GM10248 (cell line): ENCODE measurements around the gene EPHB1.

Experiments
- CTCF ChIA-PET: fragments of 300-600 bp; sonication (Branson Sonifier 250); formaldehyde crosslinking; extraction: SDS; loops from one replicate; lab custom pipeline; 2021; ENCODE audit warnings: antibody characterized with exemption; lab: Yijun Ruan, JAX
- POLR2A ChIA-PET: fragments of 350-650 bp; sonication (Branson Sonifier 250); formaldehyde crosslinking; extraction: SDS; loops from one replicate; lab custom pipeline; 2020; ENCODE audit warnings: antibody characterized with exemption; lab: Yijun Ruan, JAX
- DNase-seq: peaks from one replicate; pipeline ENCODE4 v3.0.0; 2012; ENCODE audit errors: extremely low spot score
- CTCF ChIP-seq: IDR thresholded peaks from 2 replicates; pipeline ENCODE4 v1.5.1; 2012; ENCODE audit warnings: mild to moderate bottlenecking, low read depth; ENCODE audit errors: extremely low read depth, missing control alignments, control extremely low read depth

The EPHB1 gene

GRCh38 chr3:134985864-134986715 is 191.0 kb downstream of the EPHB1 start:
- ChIA-PET CTCF (interaction anchor here (2.3 kb wide), 1 partner anchor 8 kb away, joined by 6 read pairs; no protein-coding TSS in a partner anchor), POLR2A (no interaction called here)
- DNase-seq = no peak
- TF ChIP-seq CTCF = no peak

- ChIA-PET CTCF (interaction anchor here (1.5 to 2.9 kb wide), 4 partner anchors 10 to 194 kb away, joined by 3 to 8 read pairs (median 6); partner anchors contain the start of gene EPHB1), POLR2A (no interaction called here)
- DNase-seq = no peak
- no peak for TF ChIP-seq CTCF
Observed at GRCh38 chr3:134988666-134989065, 193.6 kb downstream of the EPHB1 start.

- DNase-seq = no peak
- TF ChIP-seq CTCF = no peak
- ChIA-PET POLR2A (no interaction called here), CTCF (no interaction called here)
Observed at GRCh38 chr3:134991003-134991402, 195.9 kb downstream of the EPHB1 start.

GRCh38 chr3:134991472-134992010 is 196.5 kb downstream of the EPHB1 start:
- POLR2A ChIA-PET = no interaction called here
- no peak for DNase-seq
- TF ChIP-seq CTCF = no peak
- CTCF ChIA-PET = no interaction called here

- no peak for TF ChIP-seq CTCF
- POLR2A ChIA-PET = no interaction called here
- CTCF ChIA-PET = no interaction called here
- DNase-seq = no peak
Observed at GRCh38 chr3:134992180-134992579, 197.1 kb downstream of the EPHB1 start.

GRCh38 chr3:134992586-134992985 is 197.5 kb downstream of the EPHB1 start:
- TF ChIP-seq CTCF = no peak
- CTCF ChIA-PET = no interaction called here
- POLR2A ChIA-PET = no interaction called here
- DNase-seq = no peak
